Vagina (tissue), 2 donors: ENCODE data around the gene ZDHHC1. TPM values are rescaled to one million over a fixed set of nuclear protein-coding genes. Genes with fewer than 3 reads are reported as not detected.

ENCODE experiments used
- DNase-seq, 2 donors: peaks; one replicate each; pipeline ENCODE4 v3.0.0-alpha.2; 2017; ENCODE audit errors: extremely low spot score in 2 of 2
- H3K27ac ChIP-seq: fragments of 200-600 bp; sonication (generic); one replicate; pipeline ENCODE4 v1.5.1; 2019
- H3K27me3 ChIP-seq: fragments of 200-600 bp; sonication (generic); one replicate; pipeline ENCODE4 v1.5.1; 2019
- H3K36me3 ChIP-seq, 2 donors: fragments of 200-600 bp; sonication (generic); one replicate each; pipeline ENCODE4 v1.5.1; 2017 to 2019
- H3K4me1 ChIP-seq: fragments of 200-600 bp; sonication (generic); one replicate; pipeline ENCODE4 v1.5.1; 2019
- H3K4me3 ChIP-seq, 2 donors: fragments of 200-600 bp; sonication (generic); 1 replicate in 1 of 2; 2 replicates in 1 of 2; pipeline ENCODE4 v1.5.1; 2016 to 2019
- H3K9me3 ChIP-seq: fragments of 200-600 bp; sonication (generic); one replicate; pipeline ENCODE4 v1.5.1; 2019
- CTCF ChIP-seq, 3 experiments: fragments of 450-650 bp in 2 of 3; fragments of 200-600 bp in 1 of 3; sonication (generic) in 1 of 3; IDR thresholded peaks; one replicate each; pipeline ENCODE4 v1.5.1; 2017 to 2019; ENCODE audit warnings: antibody characterized with exemption in 3 of 3, mild to moderate bottlenecking in 2 of 3, moderate library complexity in 2 of 3
- POLR2A ChIP-seq, 2 donors: fragments of 450-650 bp; IDR thresholded peaks; one replicate each; pipeline ENCODE4 v1.6.1; 2017; ENCODE audit warnings: antibody characterized with exemption in 2 of 2, mild to moderate bottlenecking in 2 of 2, moderate library complexity in 2 of 2
- POLR2AphosphoS5 ChIP-seq, 2 donors: sonication (generic); formaldehyde crosslinking; IDR thresholded peaks; one replicate each; pipeline ENCODE4 v1.9.0; 2017; ENCODE audit warnings: antibody characterized with exemption in 2 of 2, mild to moderate bottlenecking in 2 of 2, low read depth in 1 of 2; ENCODE audit not compliant: insufficient read depth in 1 of 2
- intact Hi-C: fragments of 100-400 bp; cut with DNase I; formaldehyde crosslinking; loops from one replicate; pipeline ENCODE4 v1.15.1; 2023
- total RNA-seq: library from RNA; depleted of rRNA; stranded (reverse); fragments of >200 nt; gene quantifications from one replicate; pipeline ENCODE4 v1.2.3, GENCODE V29; 2016

ZDHHC1 gene
- total RNA-seq, 1 donor from 2014 or later, result 22.3 TPM

DNA sequence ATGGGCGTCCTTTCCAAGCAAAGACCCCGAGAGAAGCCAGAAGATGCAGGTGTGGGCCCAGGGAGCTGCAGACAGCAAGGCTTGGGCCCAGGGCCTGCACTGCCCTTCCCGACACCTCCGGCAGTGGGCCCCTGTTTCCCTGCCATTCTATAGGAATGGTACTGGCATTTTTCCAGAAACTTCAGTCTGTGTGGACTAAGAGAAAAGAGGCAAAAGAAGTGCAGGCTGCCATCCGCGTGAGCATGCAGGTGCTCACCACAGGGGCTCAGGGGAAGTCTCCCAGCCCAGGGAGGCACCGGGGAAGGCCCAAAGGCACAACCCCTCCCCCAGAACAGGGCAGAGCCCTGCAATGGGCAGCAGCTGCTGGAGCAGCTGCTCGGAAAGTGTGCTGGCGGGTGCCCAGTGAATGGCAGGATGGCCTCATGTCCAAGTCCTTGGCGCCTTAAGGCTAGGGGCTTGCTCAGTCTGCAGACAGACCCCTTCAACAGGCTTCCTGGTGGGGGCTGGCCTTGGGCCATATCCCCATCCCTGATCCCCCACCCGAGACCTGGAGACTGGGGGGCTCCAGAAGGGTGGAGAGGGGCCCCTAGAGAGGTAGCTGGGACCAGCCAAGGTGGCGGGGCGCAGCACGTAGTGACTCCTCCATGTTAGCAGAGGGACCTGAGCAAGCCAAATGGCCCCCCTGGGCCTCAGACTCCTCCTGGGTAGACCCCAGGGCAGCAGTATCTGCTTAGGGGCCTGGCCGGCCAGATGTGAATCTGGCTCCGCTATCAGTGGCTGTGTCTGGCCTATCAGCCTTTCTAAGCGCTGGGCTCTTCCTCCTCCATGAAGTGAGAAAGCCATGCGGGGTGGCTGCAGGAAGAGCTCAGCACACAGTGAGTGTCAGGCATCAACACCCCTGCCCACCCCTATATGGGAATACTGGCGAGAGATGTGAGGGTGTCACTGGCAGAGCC, 16.2 kb downstream of the ZDHHC1 start:
- Histone ChIP-seq H3K27ac (no peak overlapping the region), H3K4me1 (peaks cover 66% of the 10 kb centered on the region), H3K36me3 (no peaks in the 10 kb centered on the region), H3K27me3 (no peaks in the 10 kb centered on the region), H3K4me3 (no peak overlapping the region), H3K9me3 (no peaks in the 10 kb centered on the region)
- intact Hi-C loops, result no loop called here
- TF ChIP-seq POLR2A (IDR thresholded peaks at IDR 0.05) (no peak), CTCF (IDR thresholded peaks at IDR 0.05) (no peak), POLR2AphosphoS5 (IDR thresholded peaks at IDR 0.05; ENCODE audit: insufficient read depth in 1 of 2, low read depth in 1 of 2) (no peak)
- no peak for DNase-seq

DNA sequence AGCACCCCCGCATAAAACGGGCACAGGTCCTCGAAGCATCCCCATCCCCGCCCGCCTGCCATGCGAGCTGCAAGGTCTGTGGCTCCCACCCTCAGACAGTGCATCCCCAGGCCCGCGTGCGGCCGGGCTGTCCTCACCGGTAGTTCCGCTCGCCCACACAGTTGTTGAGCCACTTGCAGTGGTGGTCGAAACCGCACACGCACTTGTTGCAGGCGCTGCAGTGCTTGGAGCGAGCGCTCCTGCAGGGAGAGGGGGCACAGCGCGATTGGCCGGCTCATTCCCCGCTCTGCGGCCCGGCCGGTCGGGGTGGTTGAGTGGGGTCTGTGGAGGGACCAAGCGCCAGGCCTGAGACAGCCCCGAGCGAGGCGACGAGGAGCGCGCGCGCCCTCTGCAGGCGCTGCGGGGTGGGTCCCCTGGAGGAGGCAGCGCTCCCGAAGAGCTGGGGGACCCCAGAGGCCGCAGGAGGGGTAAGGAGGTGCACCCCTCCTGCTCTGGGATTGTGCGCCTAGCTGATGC, 17.0 kb downstream of the ZDHHC1 start:
- Histone ChIP-seq H3K4me1 (peaks cover 65% of the 10 kb centered on the region), H3K27me3 (no peaks in the 10 kb centered on the region), H3K27ac (no peak overlapping the region), H3K4me3 (peak overlapping the region in 1 of 2 donors; percentile 9), H3K9me3 (no peaks in the 10 kb centered on the region), H3K36me3 (no peaks in the 10 kb centered on the region)
- intact Hi-C loops, result no loop called here
- no peak for DNase-seq
- TF ChIP-seq CTCF (IDR thresholded peaks at IDR 0.05) (peak in 2 of 3 experiments; percentile 48 to 57), POLR2A (IDR thresholded peaks at IDR 0.05) (no peak)

- intact Hi-C loops, result no loop called here
- Histone ChIP-seq H3K27me3 (no peaks in the 10 kb centered on the region), H3K4me3 (no peak overlapping the region), H3K36me3 (no peaks in the 10 kb centered on the region), H3K27ac (peak overlapping the region; percentile 12), H3K4me1 (peaks cover 67% of the 10 kb centered on the region), H3K9me3 (no peaks in the 10 kb centered on the region)
- no peak for TF ChIP-seq POLR2AphosphoS5 (IDR thresholded peaks at IDR 0.05; ENCODE audit: insufficient read depth in 1 of 2, low read depth in 1 of 2)
- TF ChIP-seq POLR2A (IDR thresholded peaks at IDR 0.05), result no peak
- TF ChIP-seq CTCF (IDR thresholded peaks at IDR 0.05), result no peak
- DNase-seq, result no peak
Measured at GRCh38 chr16:67398546-67399217, 17.6 kb downstream of the ZDHHC1 start.

DNA sequence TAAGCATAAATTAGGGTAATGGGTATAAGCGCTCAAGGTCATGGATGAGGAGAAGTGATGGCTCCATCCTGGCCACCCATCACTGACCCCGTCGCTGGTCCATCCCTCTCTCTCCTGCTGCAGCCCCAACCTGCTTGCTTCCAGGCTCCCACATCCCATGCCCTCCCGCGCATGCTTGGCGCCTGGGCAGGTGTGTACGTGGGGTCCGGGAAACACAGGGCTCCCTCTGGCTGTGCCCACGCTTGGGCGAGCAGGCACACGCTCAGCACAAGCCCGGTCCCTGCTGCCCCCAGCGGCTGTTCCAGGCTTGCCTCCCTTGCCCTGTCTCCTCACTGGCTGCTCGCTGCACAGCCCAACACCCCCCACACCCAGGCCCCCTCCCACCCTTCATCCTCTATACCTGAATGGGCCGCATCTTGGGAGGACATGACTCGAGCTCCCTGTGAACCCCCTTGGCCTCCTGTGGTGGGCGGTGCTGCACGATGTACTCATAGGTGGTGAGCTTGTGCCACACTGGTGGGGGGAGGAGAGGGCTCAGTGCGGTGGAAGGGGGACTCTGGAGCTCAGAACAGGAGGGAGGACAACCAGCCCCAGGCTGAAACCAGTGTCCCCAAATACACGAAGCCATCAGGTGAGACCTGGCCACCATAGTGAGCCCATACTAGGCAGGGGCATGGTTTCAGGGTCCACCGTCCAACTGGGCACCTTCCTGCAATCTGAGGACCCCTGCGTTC, 18.3 kb downstream of the ZDHHC1 start:
- H3K27ac ChIP-seq, result peak overlapping the region; percentile 66
- H3K4me1 ChIP-seq, result peaks cover 67% of the 10 kb centered on the region
- DNase-seq, result no peak

More for the DNA sequence above, 18.3 kb downstream of the ZDHHC1 start:
- TF ChIP-seq POLR2AphosphoS5 (IDR thresholded peaks at IDR 0.05; ENCODE audit: insufficient read depth in 1 of 2, low read depth in 1 of 2) (no peak), CTCF (IDR thresholded peaks at IDR 0.05) (no peak), POLR2A (IDR thresholded peaks at IDR 0.05) (no peak)
- H3K9me3 ChIP-seq, result no peaks in the 10 kb centered on the region
- intact Hi-C loops, result no loop called here
- H3K27me3 ChIP-seq, result no peaks in the 10 kb centered on the region
- H3K36me3 ChIP-seq, result no peaks in the 10 kb centered on the region
- no peak overlapping the region for H3K4me3 ChIP-seq
